Measurements from ENCODE around the gene AP4B1. TPM values are rescaled to one million over a fixed set of nuclear protein-coding genes. Genes with fewer than 3 reads are reported as not detected.

Gene AP4B1
- total and polyA plus RNA-seq, 9 of the 15 experiments (the other 6 are each of a cell fraction or from before 2014, with no cell fraction given) = 15.8 to 36.5 (median 24.6) TPM

GRCh38 chr1:113928941-113929749 is 24.5 kb upstream of the AP4B1 start, which contains the start of gene HIPK1 (continued):
- 0 out of 2 replicates have a peak, but pooled peaks have one; percentile 23 for TF ChIP-seq CBX1 (IDR thresholded peaks at IDR 0.05; ENCODE audit: low read depth)
- TF ChIP-seq AFF4 (CRISPR knock-in tag; IDR thresholded peaks at IDR 0.05) = peak; percentile 96
- no peak for TF ChIP-seq E4F1 (CRISPR knock-in tag; IDR thresholded peaks at IDR 0.05; ENCODE audit: borderline replicate concordance)
- TF ChIP-seq ZBTB9 (CRISPR knock-in tag; IDR thresholded peaks at IDR 0.05) = peak; percentile 75
- TF ChIP-seq, protein P1, sequence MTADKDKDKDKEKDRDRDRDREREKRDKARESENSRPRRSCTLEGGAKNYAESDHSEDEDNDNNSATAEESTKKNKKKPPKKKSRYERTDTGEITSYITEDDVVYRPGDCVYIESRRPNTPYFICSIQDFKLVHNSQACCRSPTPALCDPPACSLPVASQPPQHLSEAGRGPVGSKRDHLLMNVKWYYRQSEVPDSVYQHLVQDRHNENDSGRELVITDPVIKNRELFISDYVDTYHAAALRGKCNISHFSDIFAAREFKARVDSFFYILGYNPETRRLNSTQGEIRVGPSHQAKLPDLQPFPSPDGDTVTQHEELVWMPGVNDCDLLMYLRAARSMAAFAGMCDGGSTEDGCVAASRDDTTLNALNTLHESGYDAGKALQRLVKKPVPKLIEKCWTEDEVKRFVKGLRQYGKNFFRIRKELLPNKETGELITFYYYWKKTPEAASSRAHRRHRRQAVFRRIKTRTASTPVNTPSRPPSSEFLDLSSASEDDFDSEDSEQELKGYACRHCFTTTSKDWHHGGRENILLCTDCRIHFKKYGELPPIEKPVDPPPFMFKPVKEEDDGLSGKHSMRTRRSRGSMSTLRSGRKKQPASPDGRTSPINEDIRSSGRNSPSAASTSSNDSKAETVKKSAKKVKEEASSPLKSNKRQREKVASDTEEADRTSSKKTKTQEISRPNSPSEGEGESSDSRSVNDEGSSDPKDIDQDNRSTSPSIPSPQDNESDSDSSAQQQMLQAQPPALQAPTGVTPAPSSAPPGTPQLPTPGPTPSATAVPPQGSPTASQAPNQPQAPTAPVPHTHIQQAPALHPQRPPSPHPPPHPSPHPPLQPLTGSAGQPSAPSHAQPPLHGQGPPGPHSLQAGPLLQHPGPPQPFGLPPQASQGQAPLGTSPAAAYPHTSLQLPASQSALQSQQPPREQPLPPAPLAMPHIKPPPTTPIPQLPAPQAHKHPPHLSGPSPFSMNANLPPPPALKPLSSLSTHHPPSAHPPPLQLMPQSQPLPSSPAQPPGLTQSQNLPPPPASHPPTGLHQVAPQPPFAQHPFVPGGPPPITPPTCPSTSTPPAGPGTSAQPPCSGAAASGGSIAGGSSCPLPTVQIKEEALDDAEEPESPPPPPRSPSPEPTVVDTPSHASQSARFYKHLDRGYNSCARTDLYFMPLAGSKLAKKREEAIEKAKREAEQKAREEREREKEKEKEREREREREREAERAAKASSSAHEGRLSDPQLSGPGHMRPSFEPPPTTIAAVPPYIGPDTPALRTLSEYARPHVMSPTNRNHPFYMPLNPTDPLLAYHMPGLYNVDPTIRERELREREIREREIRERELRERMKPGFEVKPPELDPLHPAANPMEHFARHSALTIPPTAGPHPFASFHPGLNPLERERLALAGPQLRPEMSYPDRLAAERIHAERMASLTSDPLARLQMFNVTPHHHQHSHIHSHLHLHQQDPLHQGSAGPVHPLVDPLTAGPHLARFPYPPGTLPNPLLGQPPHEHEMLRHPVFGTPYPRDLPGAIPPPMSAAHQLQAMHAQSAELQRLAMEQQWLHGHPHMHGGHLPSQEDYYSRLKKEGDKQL (CRISPR knock-in tag; IDR thresholded peaks at IDR 0.05; ENCODE audit: borderline replicate concordance) = no peak
- TF ChIP-seq BMI1 (IDR thresholded peaks at IDR 0.05; ENCODE audit: low read length) = 0 out of 2 replicates have a peak, but pooled peaks have one; percentile 35
- peak in 1 of 2 experiments; percentile 81; a peak in 2 of 4 replicates for TF ChIP-seq CSDE1 (IDR thresholded peaks at IDR 0.05)
- TF ChIP-seq, protein P2, sequence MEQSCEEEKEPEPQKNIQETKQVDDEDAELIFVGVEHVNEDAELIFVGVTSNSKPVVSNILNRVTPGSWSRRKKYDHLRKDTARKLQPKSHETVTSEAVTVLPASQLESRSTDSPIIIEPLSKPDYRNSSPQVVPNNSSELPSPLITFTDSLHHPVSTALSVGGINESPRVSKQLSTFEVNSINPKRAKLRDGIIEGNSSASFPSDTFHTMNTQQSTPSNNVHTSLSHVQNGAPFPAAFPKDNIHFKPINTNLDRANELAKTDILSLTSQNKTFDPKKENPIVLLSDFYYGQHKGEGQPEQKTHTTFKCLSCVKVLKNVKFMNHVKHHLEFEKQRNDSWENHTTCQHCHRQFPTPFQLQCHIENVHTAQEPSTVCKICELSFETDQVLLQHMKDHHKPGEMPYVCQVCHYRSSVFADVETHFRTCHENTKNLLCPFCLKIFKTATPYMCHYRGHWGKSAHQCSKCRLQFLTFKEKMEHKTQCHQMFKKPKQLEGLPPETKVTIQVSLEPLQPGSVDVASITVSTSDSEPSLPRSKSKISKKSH (CRISPR knock-in tag; IDR thresholded peaks at IDR 0.05) = no peak
- TF ChIP-seq RUNX1 (IDR thresholded peaks at IDR 0.05; ENCODE audit: low read depth) = no peak
- TF ChIP-seq SRSF1 (IDR thresholded peaks at IDR 0.05; ENCODE audit: low read depth, low read length) = no peak
- no peak for TF ChIP-seq CBFA2T2 (conservative IDR thresholded peaks at IDR 0.05)

Measured in K562 (cell line).